K562 (cell line): Measurements from ENCODE around the gene LRRC10.

Experiments used
- EZH2 ChIP-seq: IDR thresholded peaks from 2 replicates; pipeline ENCODE4 v1.6.1; 2012; ENCODE audit warnings: low read depth, mild to moderate bottlenecking, inconsistent platforms, low read length, borderline replicate concordance
- NCOA1 ChIP-seq: fragments of 450-650 bp; IDR thresholded peaks from 2 replicates; pipeline ENCODE4 v1.6.1; 2016; ENCODE audit warnings: low read depth
- POLR2A ChIP-seq: fragments of 450-650 bp; conservative IDR thresholded peaks from 2 replicates; pipeline ENCODE4 v1.6.1; 2016

GRCh38 chr12:69578283-69578682 is 32.4 kb downstream of the LRRC10 start:
- TF ChIP-seq POLR2A (no peak), EZH2 (no peak), NCOA1 (no peak)
